GM12865 (cell line): ENCODE results near the gene SMARCC1.

Experiments
- DNase-seq: peaks from one replicate; pipeline ENCODE4 v3.0.0; 2010; ENCODE audit warnings: low read depth
- H3K4me3 ChIP-seq: 2 replicates; pipeline ENCODE4 v1.5.1; 2011; ENCODE audit warnings: mild to moderate bottlenecking, low read depth, low read length, control low read depth
- CTCF ChIP-seq: IDR thresholded peaks from 2 replicates; pipeline ENCODE4 v1.5.1; 2011; ENCODE audit warnings: low read length, control low read depth, low read depth, inconsistent platforms; ENCODE audit not compliant: insufficient read depth; ENCODE audit errors: missing control alignments

The SMARCC1 gene

GRCh38 chr3:47622671-47623461, 158.8 kb downstream of the SMARCC1 start:
- no peak for DNase-seq
- H3K4me3 ChIP-seq, result no peak overlapping the region
- TF ChIP-seq CTCF, result no peak

GRCh38 chr3:47617086-47618010, 164.3 kb downstream of the SMARCC1 start:
- no peak overlapping the region for H3K4me3 ChIP-seq
- no peak for TF ChIP-seq CTCF
- no peak for DNase-seq

- no peak for TF ChIP-seq CTCF
- no peak overlapping the region for H3K4me3 ChIP-seq
- DNase-seq, result no peak
Measured at GRCh38 chr3:47614788-47615187, 166.9 kb downstream of the SMARCC1 start.

- TF ChIP-seq CTCF, result no peak
- DNase-seq, result no peak
- H3K4me3 ChIP-seq, result no peak overlapping the region
Measured at GRCh38 chr3:47613722-47614121, 168.0 kb downstream of the SMARCC1 start.

- DNase-seq, result no peak
- no peak overlapping the region for H3K4me3 ChIP-seq
- no peak for TF ChIP-seq CTCF
Measured at GRCh38 chr3:47612879-47613278, 168.8 kb downstream of the SMARCC1 start.

- DNase-seq, result no peak
- TF ChIP-seq CTCF, result no peak
- no peak overlapping the region for H3K4me3 ChIP-seq
Measured at GRCh38 chr3:47612178-47612577, 169.5 kb downstream of the SMARCC1 start.
